Mononuclear cell (primary cell): ENCODE data around the gene GAB1. TPM values are rescaled to one million over a fixed set of nuclear protein-coding genes. Genes with fewer than 3 reads are reported as not detected.

Source experiments
- H3K27me3 ChIP-seq: 2 replicates; pipeline ENCODE4 v1.6.0; 2011; ENCODE audit warnings: low read length, control low read depth; ENCODE audit not compliant: insufficient read depth
- H3K4me1 ChIP-seq: 2 replicates; pipeline ENCODE4 v1.5.1; 2011; ENCODE audit warnings: mild to moderate bottlenecking, low read length, control low read depth; ENCODE audit not compliant: insufficient read depth
- H3K4me3 ChIP-seq: 2 replicates; pipeline ENCODE4 v1.5.1; 2011; ENCODE audit warnings: mild to moderate bottlenecking, low read length, moderate library complexity
- H3K9me3 ChIP-seq: 2 replicates; pipeline ENCODE4 v1.5.1; 2011; ENCODE audit warnings: low read depth, mild to moderate bottlenecking, control low read depth, low read length
- total RNA-seq: library from RNA; depleted of rRNA; stranded (reverse); fragments of >200 nt; gene quantifications from one replicate; pipeline ENCODE4 v1.2.3, GENCODE V29; 2012

GAB1 gene
- total RNA-seq, 1 donor = 6.3 TPM

DNA sequence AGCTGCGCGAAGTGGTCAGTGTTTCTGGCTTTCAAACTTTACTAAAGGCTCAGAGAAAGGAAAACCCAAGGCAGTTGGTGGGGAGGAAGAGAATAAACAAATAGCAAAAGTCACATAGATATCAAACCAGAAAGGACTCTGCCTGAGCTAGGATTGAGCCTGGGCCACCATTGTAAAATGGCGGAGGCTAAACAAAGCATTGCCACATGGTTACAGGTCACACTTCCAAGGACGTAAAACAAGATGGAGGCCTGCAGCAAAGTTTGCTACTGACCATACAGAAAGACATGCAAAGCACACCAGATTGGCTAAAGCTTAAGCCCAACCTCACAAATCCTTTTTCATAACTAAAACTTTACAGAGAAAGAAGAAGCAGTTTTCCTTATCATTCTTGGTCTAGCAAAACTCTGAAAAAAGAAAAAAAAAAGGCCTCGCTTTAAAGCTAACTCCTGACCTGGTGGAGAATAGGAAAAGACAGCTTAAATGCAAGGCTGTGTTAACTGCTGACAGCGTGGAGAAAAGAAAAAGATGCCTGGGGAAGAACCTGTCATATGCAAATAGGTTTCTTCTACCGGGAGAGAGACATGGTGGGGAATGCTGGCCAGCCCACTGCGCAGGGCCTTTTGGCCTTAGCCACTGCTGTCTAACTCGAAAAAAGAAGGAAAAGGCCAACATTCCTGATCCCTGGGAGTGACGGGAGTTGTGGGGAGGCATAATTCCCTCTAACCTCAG lies 95.0 kb downstream of the GAB1 start:
- H3K4me1 ChIP-seq = no peaks in the 10 kb centered on the region
- peaks cover 5% of the 10 kb centered on the region for H3K9me3 ChIP-seq
- H3K27me3 ChIP-seq = no peaks in the 10 kb centered on the region
- no peak overlapping the region for H3K4me3 ChIP-seq

DNA sequence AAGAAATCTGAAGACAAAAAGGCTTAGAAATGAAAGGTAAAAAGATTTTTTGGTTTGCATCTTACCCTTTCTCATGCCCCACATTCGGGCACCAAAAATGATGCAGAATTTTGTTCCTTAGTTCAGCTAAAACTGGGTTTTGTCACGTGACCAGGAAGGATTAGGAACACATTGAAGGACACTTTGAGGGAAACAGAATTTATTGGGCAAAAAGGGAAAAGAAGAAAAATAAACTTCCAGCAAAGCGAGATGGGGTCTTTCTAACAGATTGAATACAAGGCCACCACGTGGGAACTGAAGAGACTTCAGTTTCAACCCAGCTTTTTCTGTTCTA lies 95.5 kb downstream of the GAB1 start:
- no peaks in the 10 kb centered on the region for H3K4me1 ChIP-seq
- peaks cover 5% of the 10 kb centered on the region for H3K9me3 ChIP-seq
- H3K27me3 ChIP-seq = no peaks in the 10 kb centered on the region
- no peak overlapping the region for H3K4me3 ChIP-seq

DNA sequence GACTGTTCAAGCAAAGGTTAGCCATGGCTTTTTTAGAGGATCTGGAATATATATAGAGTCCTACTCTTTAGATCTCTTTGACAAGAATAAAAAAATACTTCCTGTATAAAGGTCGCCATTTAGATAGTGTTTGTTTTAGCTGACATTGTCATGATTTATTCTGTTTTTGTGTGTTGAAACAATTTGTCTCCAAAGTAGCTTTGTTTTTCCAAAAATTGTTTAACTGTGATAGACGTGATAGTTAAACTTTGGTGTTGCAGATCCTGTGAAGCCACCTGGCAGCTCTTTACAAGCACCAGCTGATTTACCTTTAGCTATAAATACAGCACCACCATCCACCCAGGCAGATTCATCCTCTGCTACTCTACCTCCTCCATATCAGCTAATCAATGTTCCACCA lies 96.6 kb downstream of the GAB1 start:
- Histone ChIP-seq H3K27me3 (no peaks in the 10 kb centered on the region), H3K4me1 (no peaks in the 10 kb centered on the region), H3K9me3 (peaks cover 5% of the 10 kb centered on the region), H3K4me3 (no peak overlapping the region)

DNA sequence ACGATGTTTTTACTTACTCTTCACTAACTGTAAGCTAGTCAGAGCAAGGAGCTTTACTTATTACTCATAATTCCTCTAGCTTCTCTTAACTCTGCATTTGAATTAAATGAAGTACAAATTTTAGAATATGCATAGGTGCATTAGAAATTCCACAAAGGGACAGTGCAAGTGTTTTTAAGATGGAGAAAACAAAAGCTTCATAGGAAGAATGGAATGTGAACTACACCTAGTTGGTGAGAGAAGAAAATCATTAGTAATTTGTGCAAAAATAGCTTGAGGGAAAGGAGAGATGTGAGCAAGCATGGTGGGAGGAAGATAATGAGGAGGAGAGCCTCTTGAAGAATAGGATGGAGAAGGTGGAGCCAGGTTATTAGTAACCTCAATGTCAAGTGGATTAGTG lies 99.3 kb downstream of the GAB1 start:
- H3K27me3 ChIP-seq = no peaks in the 10 kb centered on the region
- no peaks in the 10 kb centered on the region for H3K9me3 ChIP-seq
- H3K4me1 ChIP-seq = no peaks in the 10 kb centered on the region
- H3K4me3 ChIP-seq = no peak overlapping the region

DNA sequence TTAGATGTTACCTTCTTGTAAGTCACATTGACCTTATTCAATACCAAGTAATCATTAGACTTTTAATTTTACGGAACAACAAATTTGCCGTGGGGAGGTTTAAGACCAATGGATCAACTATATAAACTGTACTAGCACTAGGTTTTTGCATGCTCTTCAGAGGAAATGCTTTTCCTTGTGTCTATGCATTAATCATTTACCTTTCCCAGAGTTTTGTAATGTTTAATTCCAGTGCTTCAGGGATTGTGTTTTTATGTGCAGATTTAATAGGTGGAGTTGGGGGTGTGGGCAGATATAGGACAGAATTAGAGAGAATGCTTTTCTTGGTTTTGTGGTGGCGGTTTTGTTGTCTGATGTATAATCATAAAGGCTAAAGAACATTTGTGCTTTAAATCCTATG lies 100.8 kb downstream of the GAB1 start:
- no peaks in the 10 kb centered on the region for H3K27me3 ChIP-seq
- H3K9me3 ChIP-seq = no peaks in the 10 kb centered on the region
- H3K4me3 ChIP-seq = no peak overlapping the region
- no peaks in the 10 kb centered on the region for H3K4me1 ChIP-seq

DNA sequence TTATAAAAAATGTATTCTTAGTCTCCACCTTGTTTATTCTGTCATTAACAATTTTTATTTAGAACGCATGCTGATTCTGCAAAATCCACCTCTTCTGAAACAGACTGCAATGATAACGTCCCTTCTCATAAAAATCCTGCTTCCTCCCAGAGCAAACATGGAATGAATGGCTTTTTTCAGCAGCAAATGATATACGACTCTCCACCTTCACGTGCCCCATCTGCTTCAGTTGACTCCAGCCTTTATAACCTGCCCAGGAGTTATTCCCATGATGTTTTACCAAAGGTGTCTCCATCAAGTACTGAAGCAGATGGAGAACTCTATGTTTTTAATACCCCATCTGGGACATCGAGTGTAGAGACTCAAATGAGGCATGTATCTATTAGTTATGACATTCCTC lies 101.3 kb downstream of the GAB1 start:
- Histone ChIP-seq H3K27me3 (no peaks in the 10 kb centered on the region), H3K4me3 (no peak overlapping the region), H3K9me3 (no peaks in the 10 kb centered on the region), H3K4me1 (no peaks in the 10 kb centered on the region)

DNA sequence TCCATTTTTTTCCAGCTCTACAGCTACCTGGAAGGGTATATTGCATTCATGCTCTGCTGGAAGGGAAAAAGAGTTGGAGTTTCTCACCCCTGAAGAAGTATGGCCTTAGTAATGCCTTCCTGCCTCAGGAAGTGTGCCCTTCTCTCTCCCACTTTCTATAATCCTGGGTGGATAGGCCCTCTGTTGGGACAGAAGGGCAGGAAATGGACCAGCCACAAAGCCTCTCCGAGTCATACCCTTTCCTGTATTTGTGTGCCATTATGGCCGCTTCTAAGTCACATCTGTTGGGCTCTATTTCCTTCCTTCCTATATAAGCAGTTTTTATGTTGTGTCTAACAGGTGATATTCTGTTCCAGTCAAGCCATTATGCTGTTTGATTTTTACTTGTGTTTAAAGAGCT lies 102.0 kb downstream of the GAB1 start:
- H3K27me3 ChIP-seq = no peaks in the 10 kb centered on the region
- no peaks in the 10 kb centered on the region for H3K9me3 ChIP-seq
- no peaks in the 10 kb centered on the region for H3K4me1 ChIP-seq

DNA sequence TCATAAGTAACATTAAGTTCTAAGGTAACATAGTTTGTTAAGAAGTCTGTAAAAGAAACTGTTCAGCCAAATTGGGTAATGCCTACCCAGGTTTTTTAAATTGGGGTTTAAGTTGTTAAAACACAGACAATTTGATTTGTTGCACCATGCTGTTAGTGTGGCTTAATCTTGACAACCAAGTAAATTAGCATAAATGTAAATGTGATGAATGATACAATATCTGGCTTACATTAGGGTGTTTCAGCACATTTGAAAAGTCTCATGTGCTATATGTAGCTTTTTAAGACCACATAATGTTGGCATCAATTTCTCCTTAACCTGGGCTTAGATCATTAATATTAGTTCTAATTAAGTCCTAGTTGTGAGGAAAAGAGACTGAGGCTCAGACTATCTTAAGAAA lies 104.4 kb downstream of the GAB1 start:
- Histone ChIP-seq H3K4me3 (no peak overlapping the region), H3K4me1 (no peaks in the 10 kb centered on the region), H3K27me3 (no peaks in the 10 kb centered on the region), H3K9me3 (no peaks in the 10 kb centered on the region)

More for the DNA sequence above, 102.0 kb downstream of the GAB1 start:
- H3K4me3 ChIP-seq = no peak overlapping the region

DNA sequence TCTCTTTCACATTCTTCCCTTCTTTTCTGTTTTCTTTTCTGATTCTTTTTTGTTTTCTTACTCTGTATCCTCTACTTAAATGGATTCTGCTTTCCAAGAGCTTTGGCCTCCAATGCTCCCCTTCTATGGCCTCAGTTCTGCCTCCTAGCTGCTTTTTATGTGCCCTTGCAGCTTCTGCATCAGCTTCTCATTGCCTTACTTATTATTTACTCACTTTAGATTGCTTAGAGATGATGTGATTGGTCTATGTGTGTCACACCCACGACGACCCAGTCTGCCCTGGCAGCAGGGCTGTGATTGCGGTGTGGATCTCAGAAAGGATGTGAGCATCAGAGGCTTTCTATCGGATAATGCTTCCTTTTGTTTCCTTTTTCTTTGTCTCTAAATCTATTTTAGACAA lies 105.0 kb downstream of the GAB1 start:
- Histone ChIP-seq H3K4me1 (no peaks in the 10 kb centered on the region), H3K9me3 (no peaks in the 10 kb centered on the region), H3K27me3 (no peaks in the 10 kb centered on the region), H3K4me3 (no peak overlapping the region)

DNA sequence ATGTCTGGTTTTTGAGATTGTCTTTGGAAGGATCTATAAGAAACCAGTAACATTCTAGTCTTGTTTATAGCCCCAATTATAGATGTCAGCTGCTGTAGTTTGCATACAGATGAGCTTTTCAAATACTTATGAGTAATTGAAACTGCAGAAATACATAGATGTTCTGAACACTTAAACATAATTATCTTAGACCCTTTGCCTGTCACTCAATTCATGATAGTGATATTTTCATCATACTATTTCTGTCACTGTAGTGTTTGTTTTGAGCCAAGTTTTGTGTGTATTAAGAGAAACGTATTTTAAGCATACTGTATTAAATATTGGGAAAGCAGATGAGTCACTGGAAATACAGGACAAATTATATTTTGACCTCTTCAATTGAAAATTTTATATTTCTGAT lies 107.1 kb downstream of the GAB1 start:
- Histone ChIP-seq H3K4me1 (no peaks in the 10 kb centered on the region), H3K4me3 (no peak overlapping the region), H3K9me3 (no peaks in the 10 kb centered on the region), H3K27me3 (no peaks in the 10 kb centered on the region)

DNA sequence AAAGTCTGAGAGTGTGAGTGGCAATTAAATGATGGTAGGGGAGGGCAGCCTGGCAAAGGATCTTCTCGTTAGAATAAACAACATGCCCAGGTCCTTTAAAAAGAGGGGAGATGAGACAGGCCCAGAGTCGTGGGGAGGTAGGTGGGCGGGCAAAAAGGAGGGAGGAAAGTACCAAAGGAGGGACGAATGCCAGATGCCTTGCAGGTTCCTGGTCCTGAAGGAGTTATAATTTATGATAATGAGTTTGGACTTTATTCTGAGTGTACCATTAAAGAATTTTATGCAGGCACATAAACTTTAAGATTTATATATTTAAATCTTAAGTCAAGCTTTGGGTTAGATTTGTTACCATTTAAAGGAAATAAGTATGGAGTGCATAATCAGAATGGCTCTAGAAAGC lies 114.5 kb downstream of the GAB1 start:
- Histone ChIP-seq H3K9me3 (no peaks in the 10 kb centered on the region), H3K27me3 (no peaks in the 10 kb centered on the region), H3K4me3 (no peak overlapping the region), H3K4me1 (no peaks in the 10 kb centered on the region)

DNA sequence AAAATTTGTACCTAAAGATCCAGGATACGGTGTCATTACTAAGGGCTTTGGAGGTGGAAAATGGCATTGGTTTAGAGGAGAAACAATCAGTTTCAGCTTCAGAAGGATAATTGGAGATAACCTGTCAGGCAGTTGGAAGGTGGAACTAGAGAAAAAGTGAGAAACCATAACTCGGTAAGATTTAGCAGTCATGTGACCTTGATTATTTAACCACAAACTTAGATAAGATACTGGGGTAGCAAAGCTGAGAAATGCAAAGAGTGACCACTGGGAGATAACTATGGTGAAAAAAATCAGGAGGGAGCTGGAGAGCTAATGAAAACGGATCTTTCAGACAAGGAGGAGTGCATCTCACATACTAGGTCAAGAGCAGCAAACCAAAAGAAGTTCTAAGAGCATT lies 118.5 kb downstream of the GAB1 start:
- Histone ChIP-seq H3K4me3 (no peak overlapping the region), H3K9me3 (no peaks in the 10 kb centered on the region), H3K4me1 (no peaks in the 10 kb centered on the region), H3K27me3 (no peaks in the 10 kb centered on the region)

DNA sequence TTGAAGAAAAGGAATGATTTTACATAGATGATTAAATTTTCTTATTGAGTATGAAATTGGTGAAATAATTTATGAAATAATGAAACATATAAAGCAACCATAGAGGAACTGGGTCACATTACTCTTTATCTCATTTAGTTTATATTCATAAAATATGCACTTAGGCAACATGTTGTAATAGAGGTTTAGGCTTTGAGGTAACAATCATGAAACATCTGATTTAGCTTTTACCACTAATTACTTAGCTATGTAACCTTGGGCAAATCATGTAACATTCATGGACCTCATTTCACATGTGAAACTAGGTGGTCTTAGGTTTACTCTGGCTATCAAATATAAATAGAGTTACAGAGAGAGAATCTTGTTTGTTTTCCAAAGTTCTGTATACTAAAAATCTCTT lies 122.3 kb downstream of the GAB1 start:
- Histone ChIP-seq H3K9me3 (no peaks in the 10 kb centered on the region), H3K4me1 (no peaks in the 10 kb centered on the region), H3K4me3 (no peak overlapping the region), H3K27me3 (no peaks in the 10 kb centered on the region)

DNA sequence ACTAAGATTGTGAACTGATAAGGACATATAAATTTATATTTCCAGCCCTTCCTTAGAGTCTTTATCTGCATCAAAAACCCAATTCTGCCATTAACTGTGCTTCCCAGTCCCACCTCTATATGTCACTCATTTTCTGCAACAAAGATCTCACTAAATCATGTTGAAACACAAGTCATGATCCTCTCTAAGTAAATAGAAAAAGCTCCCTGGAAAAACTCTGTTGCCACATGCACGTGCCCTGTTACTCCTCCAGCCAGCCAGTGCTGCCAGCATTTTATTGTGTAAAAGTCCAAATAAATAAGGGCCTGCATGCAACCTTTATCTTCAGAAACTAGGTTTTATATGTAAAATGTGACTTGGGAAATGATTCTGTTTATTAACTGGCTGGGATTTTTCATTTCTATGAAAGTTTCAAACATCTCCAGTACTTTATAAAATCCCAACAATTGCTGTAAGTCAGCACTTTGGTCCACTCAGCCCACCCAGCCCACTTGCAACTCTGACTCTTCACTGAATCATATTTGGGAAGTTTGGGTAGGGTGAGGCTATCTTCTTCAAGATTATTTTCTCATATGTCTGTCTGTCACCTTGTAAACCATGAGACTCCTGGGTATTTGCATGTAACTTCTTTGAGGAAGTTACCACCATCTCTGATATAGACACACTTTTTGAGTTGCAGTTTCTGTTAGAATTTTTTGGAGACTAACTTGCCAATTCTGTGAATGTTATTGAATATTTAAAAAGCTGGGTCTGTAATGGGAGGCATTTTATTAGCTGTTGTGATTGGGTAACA lies 136.9 kb downstream of the GAB1 start:
- H3K9me3 ChIP-seq = no peaks in the 10 kb centered on the region
- H3K27me3 ChIP-seq = no peaks in the 10 kb centered on the region
- H3K4me1 ChIP-seq = no peaks in the 10 kb centered on the region
- H3K4me3 ChIP-seq = no peak overlapping the region

DNA sequence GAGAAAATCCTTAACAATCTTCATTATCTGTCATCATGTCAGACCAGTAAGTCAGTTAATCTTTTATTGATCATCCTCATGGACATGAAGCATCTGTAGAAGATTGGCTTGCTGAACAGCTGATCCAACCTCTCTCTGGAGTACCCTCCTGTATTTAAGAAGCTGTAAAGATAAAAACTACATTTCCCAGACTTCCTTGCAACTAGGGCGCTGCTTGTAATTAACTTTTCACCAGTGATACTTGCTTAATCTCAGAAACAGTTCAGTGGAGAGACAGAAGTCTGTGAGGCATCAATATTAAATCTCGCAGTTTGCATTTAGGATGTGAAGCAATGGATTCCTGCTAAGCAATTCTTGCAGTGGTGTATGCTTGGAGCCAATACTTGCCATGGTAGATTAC lies 140.8 kb downstream of the GAB1 start:
- H3K27me3 ChIP-seq = no peaks in the 10 kb centered on the region
- H3K9me3 ChIP-seq = no peaks in the 10 kb centered on the region
- H3K4me3 ChIP-seq = no peak overlapping the region
- H3K4me1 ChIP-seq = no peaks in the 10 kb centered on the region

DNA sequence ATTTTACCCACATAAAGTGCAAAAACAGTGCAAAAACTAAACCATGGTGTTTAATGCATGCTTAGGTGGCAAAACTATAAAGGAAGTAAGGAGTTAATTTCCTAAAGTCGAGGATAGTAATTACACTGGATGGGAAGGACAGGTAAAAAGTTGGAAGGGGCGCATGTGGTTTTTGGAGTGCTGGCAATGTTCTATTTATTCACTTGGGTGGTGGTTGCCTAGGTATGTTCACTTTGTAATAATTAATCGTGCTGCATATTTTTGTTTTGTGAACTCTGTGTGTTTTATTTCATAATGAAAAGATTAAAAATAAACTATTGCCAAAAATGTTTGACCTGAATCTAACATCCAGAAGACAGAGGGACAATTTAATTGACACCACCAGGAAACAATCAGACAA lies 144.7 kb downstream of the GAB1 start:
- H3K4me3 ChIP-seq = no peak overlapping the region
- no peaks in the 10 kb centered on the region for H3K27me3 ChIP-seq
- no peaks in the 10 kb centered on the region for H3K4me1 ChIP-seq
- H3K9me3 ChIP-seq = no peaks in the 10 kb centered on the region
